ENCODE results near the gene CEACAM1. TPM values are rescaled to one million over a fixed set of nuclear protein-coding genes. Genes with fewer than 3 reads are reported as not detected.

CEACAM1 gene
- total RNA-seq, 1 experiment from 2014 or later: 2.0 TPM

DNA sequence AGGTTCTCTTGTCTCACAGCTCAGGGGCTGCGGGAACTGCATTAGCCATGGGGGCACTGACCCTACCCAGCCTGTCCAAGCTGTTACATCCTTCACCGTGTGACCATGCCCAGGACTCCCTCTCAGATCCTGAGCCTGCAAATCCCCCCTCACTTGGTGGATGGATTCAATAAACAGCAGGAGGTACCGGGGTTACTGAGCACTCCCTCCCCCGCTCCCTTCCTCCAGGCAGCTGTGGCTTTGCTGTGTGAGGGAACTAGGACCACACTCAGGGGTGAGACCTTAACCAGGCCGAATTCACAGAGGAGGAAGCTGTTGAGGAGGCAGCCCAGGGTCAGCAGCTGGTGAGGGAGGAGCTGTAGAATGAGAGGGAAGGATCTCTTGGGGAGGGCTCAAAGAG lies 27.0 kb upstream of the CEACAM1 start:
- ChIA-PET POLR2A (interaction anchor here (0.5 kb wide), 1 partner anchor 1091 kb away, joined by 3 read pairs; no protein-coding TSS in a partner anchor), CTCF (interaction anchor here (0.5 to 2.6 kb wide), 5 partner anchors 8 to 263 kb away, joined by 3 to 7 read pairs (median 3); no protein-coding TSS in a partner anchor)
- Mint-ChIP-seq H3K4me3 (no peak overlapping the region), H3K9me3 (peaks cover 28% of the 10 kb centered on the region), H3K27me3 (ENCODE audit: low read depth) (peaks cover 13% of the 10 kb centered on the region), H3K36me3 (peaks cover 10% of the 10 kb centered on the region), H3K27ac (peak overlapping the region; percentile 30; the same call in 1 of the 2 replicates), H3K4me1 (peaks cover 53% of the 10 kb centered on the region)
- peak; percentile 65 for ATAC-seq
- DNase-seq (ENCODE audit: low spot score): no peak
- TF ChIP-seq, protein P1, sequence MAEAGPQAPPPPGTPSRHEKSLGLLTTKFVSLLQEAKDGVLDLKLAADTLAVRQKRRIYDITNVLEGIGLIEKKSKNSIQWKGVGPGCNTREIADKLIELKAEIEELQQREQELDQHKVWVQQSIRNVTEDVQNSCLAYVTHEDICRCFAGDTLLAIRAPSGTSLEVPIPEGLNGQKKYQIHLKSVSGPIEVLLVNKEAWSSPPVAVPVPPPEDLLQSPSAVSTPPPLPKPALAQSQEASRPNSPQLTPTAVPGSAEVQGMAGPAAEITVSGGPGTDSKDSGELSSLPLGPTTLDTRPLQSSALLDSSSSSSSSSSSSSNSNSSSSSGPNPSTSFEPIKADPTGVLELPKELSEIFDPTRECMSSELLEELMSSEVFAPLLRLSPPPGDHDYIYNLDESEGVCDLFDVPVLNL (CRISPR knock-in tag; IDR thresholded peaks at IDR 0.05; ENCODE audit: borderline replicate concordance, low read depth): no peak
- no peak for TF ChIP-seq ZNF416 (CRISPR knock-in tag; IDR thresholded peaks at IDR 0.05)
- no peak for TF ChIP-seq ZNF121 (CRISPR knock-in tag; IDR thresholded peaks at IDR 0.05)
- TF ChIP-seq, protein P2, sequence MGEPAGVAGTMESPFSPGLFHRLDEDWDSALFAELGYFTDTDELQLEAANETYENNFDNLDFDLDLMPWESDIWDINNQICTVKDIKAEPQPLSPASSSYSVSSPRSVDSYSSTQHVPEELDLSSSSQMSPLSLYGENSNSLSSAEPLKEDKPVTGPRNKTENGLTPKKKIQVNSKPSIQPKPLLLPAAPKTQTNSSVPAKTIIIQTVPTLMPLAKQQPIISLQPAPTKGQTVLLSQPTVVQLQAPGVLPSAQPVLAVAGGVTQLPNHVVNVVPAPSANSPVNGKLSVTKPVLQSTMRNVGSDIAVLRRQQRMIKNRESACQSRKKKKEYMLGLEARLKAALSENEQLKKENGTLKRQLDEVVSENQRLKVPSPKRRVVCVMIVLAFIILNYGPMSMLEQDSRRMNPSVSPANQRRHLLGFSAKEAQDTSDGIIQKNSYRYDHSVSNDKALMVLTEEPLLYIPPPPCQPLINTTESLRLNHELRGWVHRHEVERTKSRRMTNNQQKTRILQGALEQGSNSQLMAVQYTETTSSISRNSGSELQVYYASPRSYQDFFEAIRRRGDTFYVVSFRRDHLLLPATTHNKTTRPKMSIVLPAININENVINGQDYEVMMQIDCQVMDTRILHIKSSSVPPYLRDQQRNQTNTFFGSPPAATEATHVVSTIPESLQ (CRISPR knock-in tag; IDR thresholded peaks at IDR 0.05): no peak
- no peak for TF ChIP-seq ESRRA (CRISPR knock-in tag; IDR thresholded peaks at IDR 0.05; ENCODE audit: borderline replicate concordance)
- no peak for TF ChIP-seq TP53 (CRISPR knock-in tag; IDR thresholded peaks at IDR 0.05)

DNA sequence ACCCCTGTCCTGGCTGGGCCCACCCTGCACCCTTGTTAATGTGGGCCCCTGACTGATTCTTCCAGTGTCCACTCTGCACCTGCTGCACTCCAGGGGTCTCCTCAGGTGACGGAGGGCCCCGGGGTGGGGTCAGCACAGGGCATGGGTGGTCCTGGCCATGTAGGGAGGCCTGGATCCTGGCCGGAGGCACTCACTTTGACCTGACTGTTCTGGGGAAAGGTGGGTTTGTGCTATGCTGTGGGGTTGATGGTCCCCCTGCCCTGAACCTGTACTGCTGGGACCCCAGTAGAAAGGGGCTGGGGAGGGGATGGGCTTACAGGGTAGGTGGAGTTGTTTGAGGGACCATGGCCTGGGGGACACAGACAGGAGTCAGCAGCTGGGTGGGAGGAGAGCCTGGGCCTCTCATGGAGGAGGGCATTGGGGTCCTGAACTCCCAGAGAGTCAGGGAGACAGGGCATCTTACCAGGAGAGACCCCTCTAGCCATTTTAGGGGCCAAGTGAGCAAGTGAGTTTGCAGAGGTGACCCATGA lies 25.8 kb upstream of the CEACAM1 start:
- DNase-seq (ENCODE audit: low spot score) (no peak), ATAC-seq (no peak)
- H3K4me3 Mint-ChIP-seq: no peak overlapping the region
- CTCF ChIA-PET: interaction anchor here (1.2 to 2.6 kb wide), 4 partner anchors 8 to 116 kb away, joined by 4 to 7 read pairs (median 4); no protein-coding TSS in a partner anchor
- peaks cover 20% of the 10 kb centered on the region for H3K36me3 Mint-ChIP-seq
- H3K4me1 Mint-ChIP-seq: peaks cover 44% of the 10 kb centered on the region
- POLR2A ChIA-PET: no interaction called here
- peaks cover 40% of the 10 kb centered on the region for H3K9me3 Mint-ChIP-seq
- TF ChIP-seq ZNF396 (CRISPR knock-in tag; IDR thresholded peaks at IDR 0.05; ENCODE audit: borderline replicate concordance): no peak
- TF ChIP-seq, protein P3, sequence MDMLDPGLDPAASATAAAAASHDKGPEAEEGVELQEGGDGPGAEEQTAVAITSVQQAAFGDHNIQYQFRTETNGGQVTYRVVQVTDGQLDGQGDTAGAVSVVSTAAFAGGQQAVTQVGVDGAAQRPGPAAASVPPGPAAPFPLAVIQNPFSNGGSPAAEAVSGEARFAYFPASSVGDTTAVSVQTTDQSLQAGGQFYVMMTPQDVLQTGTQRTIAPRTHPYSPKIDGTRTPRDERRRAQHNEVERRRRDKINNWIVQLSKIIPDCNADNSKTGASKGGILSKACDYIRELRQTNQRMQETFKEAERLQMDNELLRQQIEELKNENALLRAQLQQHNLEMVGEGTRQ (CRISPR knock-in tag; IDR thresholded peaks at IDR 0.05): no peak
- no peak for TF ChIP-seq ETV6 (CRISPR knock-in tag; IDR thresholded peaks at IDR 0.05)
- no peak for TF ChIP-seq SOX15 (CRISPR knock-in tag; IDR thresholded peaks at IDR 0.05)
- TF ChIP-seq ZNF121 (CRISPR knock-in tag; IDR thresholded peaks at IDR 0.05): no peak
- no peak for TF ChIP-seq ZNF416 (CRISPR knock-in tag; IDR thresholded peaks at IDR 0.05)
- no peak for TF ChIP-seq NFATC4 (CRISPR knock-in tag; IDR thresholded peaks at IDR 0.05)
- no peak for TF ChIP-seq ZBTB21 (CRISPR knock-in tag; IDR thresholded peaks at IDR 0.05; ENCODE audit: borderline replicate concordance)
- TF ChIP-seq, protein P4, sequence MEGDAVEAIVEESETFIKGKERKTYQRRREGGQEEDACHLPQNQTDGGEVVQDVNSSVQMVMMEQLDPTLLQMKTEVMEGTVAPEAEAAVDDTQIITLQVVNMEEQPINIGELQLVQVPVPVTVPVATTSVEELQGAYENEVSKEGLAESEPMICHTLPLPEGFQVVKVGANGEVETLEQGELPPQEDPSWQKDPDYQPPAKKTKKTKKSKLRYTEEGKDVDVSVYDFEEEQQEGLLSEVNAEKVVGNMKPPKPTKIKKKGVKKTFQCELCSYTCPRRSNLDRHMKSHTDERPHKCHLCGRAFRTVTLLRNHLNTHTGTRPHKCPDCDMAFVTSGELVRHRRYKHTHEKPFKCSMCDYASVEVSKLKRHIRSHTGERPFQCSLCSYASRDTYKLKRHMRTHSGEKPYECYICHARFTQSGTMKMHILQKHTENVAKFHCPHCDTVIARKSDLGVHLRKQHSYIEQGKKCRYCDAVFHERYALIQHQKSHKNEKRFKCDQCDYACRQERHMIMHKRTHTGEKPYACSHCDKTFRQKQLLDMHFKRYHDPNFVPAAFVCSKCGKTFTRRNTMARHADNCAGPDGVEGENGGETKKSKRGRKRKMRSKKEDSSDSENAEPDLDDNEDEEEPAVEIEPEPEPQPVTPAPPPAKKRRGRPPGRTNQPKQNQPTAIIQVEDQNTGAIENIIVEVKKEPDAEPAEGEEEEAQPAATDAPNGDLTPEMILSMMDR (IDR thresholded peaks at IDR 0.05): no peak
- no peak for TF ChIP-seq ZNF423 (CRISPR knock-in tag; IDR thresholded peaks at IDR 0.05)
- TF ChIP-seq, protein P2 (CRISPR knock-in tag; IDR thresholded peaks at IDR 0.05): no peak
- TF ChIP-seq, protein P5, sequence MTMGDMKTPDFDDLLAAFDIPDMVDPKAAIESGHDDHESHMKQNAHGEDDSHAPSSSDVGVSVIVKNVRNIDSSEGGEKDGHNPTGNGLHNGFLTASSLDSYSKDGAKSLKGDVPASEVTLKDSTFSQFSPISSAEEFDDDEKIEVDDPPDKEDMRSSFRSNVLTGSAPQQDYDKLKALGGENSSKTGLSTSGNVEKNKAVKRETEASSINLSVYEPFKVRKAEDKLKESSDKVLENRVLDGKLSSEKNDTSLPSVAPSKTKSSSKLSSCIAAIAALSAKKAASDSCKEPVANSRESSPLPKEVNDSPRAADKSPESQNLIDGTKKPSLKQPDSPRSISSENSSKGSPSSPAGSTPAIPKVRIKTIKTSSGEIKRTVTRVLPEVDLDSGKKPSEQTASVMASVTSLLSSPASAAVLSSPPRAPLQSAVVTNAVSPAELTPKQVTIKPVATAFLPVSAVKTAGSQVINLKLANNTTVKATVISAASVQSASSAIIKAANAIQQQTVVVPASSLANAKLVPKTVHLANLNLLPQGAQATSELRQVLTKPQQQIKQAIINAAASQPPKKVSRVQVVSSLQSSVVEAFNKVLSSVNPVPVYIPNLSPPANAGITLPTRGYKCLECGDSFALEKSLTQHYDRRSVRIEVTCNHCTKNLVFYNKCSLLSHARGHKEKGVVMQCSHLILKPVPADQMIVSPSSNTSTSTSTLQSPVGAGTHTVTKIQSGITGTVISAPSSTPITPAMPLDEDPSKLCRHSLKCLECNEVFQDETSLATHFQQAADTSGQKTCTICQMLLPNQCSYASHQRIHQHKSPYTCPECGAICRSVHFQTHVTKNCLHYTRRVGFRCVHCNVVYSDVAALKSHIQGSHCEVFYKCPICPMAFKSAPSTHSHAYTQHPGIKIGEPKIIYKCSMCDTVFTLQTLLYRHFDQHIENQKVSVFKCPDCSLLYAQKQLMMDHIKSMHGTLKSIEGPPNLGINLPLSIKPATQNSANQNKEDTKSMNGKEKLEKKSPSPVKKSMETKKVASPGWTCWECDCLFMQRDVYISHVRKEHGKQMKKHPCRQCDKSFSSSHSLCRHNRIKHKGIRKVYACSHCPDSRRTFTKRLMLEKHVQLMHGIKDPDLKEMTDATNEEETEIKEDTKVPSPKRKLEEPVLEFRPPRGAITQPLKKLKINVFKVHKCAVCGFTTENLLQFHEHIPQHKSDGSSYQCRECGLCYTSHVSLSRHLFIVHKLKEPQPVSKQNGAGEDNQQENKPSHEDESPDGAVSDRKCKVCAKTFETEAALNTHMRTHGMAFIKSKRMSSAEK (CRISPR knock-in tag; IDR thresholded peaks at IDR 0.05; ENCODE audit: borderline replicate concordance): no peak
- peaks cover 11% of the 10 kb centered on the region for H3K27me3 Mint-ChIP-seq (ENCODE audit: low read depth)
- H3K27ac Mint-ChIP-seq: no peak overlapping the region

Measured in WTC11 (cell line).